HepG2 (cell line): ENCODE results near the gene CPVL. TPM values are rescaled to one million over a fixed set of nuclear protein-coding genes. Genes with fewer than 3 reads are reported as not detected.

ENCODE experiments used
- BCL6 ChIP-seq: IDR thresholded peaks from 2 replicates; pipeline ENCODE4 v1.6.1; 2016; ENCODE audit warnings: missing genetic modification reagents, missing compliant biosample characterization
- FOXK2 ChIP-seq: fragments of 450-650 bp; IDR thresholded peaks from 2 replicates; pipeline ENCODE4 v1.6.1; 2016
- GABPA ChIP-seq, 2 experiments: IDR thresholded peaks; 2 replicates each; pipeline ENCODE4 v1.6.1; 2011 to 2016; ENCODE audit warnings: low read depth in 2 of 2, low read length in 1 of 2, missing biosample characterization in 1 of 2, missing genetic modification characterization in 1 of 2
- HNRNPH1 ChIP-seq: fragments of 200-400 bp; formaldehyde crosslinking; optimal IDR thresholded peaks from 2 replicates; pipeline ENCODE3; 2017; ENCODE audit warnings: mild to moderate bottlenecking, low read depth, low read length
- KDM1A ChIP-seq: IDR thresholded peaks from 2 replicates; pipeline ENCODE4 v1.6.1; 2016; ENCODE audit warnings: missing compliant biosample characterization
- KDM5A ChIP-seq: fragments of 200-600 bp; sonication (generic); IDR thresholded peaks from 2 replicates; pipeline ENCODE4 v1.7.0; 2018; ENCODE audit warnings: antibody characterized with exemption, mild to moderate bottlenecking, low read length, borderline replicate concordance
- KLF12 ChIP-seq: sonication (generic); formaldehyde crosslinking; IDR thresholded peaks from 2 replicates; pipeline ENCODE4 v1.4.0; 2020; ENCODE audit warnings: missing genetic modification reagents, borderline replicate concordance
- KLF16 ChIP-seq, 2 experiments: sonication (generic) in 1 of 2; formaldehyde crosslinking in 1 of 2; IDR thresholded peaks; 2 replicates each; pipeline versions ENCODE4 v1.6.1 to v1.8.0; 2016 to 2023; ENCODE audit warnings: missing genetic modification reagents in 2 of 2, missing compliant biosample characterization in 1 of 2
- MYNN ChIP-seq: sonication (generic); formaldehyde crosslinking; IDR thresholded peaks from 2 replicates; pipeline ENCODE4 v1.4.0; 2020; ENCODE audit warnings: mild to moderate bottlenecking, low read depth, missing genetic modification reagents
- NBN ChIP-seq: fragments of 450-650 bp; conservative IDR thresholded peaks from 2 replicates; pipeline ENCODE4 v1.6.1; 2017
- NKX3-1 ChIP-seq: sonication (generic); formaldehyde crosslinking; IDR thresholded peaks from 2 replicates; pipeline ENCODE4 v1.5.0; 2020; ENCODE audit warnings: missing genetic modification reagents
- NRL ChIP-seq: sonication (generic); formaldehyde crosslinking; IDR thresholded peaks from 2 replicates; pipeline ENCODE4 v1.5.0; 2020; ENCODE audit warnings: missing genetic modification reagents, mild to moderate bottlenecking, moderate library complexity, borderline replicate concordance
- PHB2 ChIP-seq: fragments of 450-650 bp; IDR thresholded peaks from 2 replicates; pipeline ENCODE4 v1.6.1; 2018; ENCODE audit not compliant: partially characterized antibody
- RBAK ChIP-seq: sonication (generic); formaldehyde crosslinking; IDR thresholded peaks from 2 replicates; pipeline ENCODE4 v1.5.1; 2020; ENCODE audit warnings: mild to moderate bottlenecking, missing genetic modification reagents
- SKIL ChIP-seq: sonication (generic); formaldehyde crosslinking; IDR thresholded peaks from 2 replicates; pipeline ENCODE4 v1.8.0; 2022; ENCODE audit warnings: missing genetic modification reagents, mild to moderate bottlenecking, moderate library complexity, borderline replicate concordance
- TCF7L2 ChIP-seq: IDR thresholded peaks from 2 replicates; pipeline ENCODE4 v1.6.1; 2011; ENCODE audit warnings: mild to moderate bottlenecking, low read depth, low read length, moderate library complexity
- TEAD3 ChIP-seq: optimal IDR thresholded peaks from 2 replicates; pipeline ENCODE3; 2016; ENCODE audit warnings: borderline replicate concordance
- ZBTB21 ChIP-seq: sonication (generic); formaldehyde crosslinking; IDR thresholded peaks from 2 replicates; pipeline ENCODE4 v1.4.0; 2020; ENCODE audit warnings: missing genetic modification reagents
- ZNF337 ChIP-seq: sonication (generic); formaldehyde crosslinking; IDR thresholded peaks from 2 replicates; pipeline ENCODE4 v1.5.1; 2020; ENCODE audit warnings: missing genetic modification reagents, low read depth, mild to moderate bottlenecking, borderline replicate concordance
- ZNF598 ChIP-seq: sonication (generic); formaldehyde crosslinking; IDR thresholded peaks from 2 replicates; pipeline ENCODE4 v1.5.1; 2020; ENCODE audit warnings: mild to moderate bottlenecking, missing genetic modification reagents, borderline replicate concordance
- ZNF619 ChIP-seq: sonication (generic); formaldehyde crosslinking; IDR thresholded peaks from 2 replicates; pipeline ENCODE4 v1.4.0; 2020; ENCODE audit warnings: mild to moderate bottlenecking, missing genetic modification reagents
- ZNF674 ChIP-seq: sonication (generic); formaldehyde crosslinking; IDR thresholded peaks from 2 replicates; pipeline ENCODE4 v1.5.0; 2020; ENCODE audit warnings: low read depth, mild to moderate bottlenecking, missing genetic modification reagents
- ZNF775 ChIP-seq: sonication (generic); formaldehyde crosslinking; IDR thresholded peaks from 2 replicates; pipeline ENCODE4 v1.4.0; 2020; ENCODE audit warnings: missing genetic modification reagents, mild to moderate bottlenecking, moderate library complexity, borderline replicate concordance
- ZNF883 ChIP-seq: sonication (generic); formaldehyde crosslinking; IDR thresholded peaks from 2 replicates; pipeline ENCODE4 v1.5.1; 2020; ENCODE audit warnings: mild to moderate bottlenecking, missing genetic modification reagents; ENCODE audit errors: not compliant biosample characterization
- polyA plus RNA-seq, 8 experiments: library from polyadenylated mRNA; depleted of rRNA in 3 of 8; stranded (reverse) in 7 of 8; unstranded in 1 of 8; fragments of >200 nt; fragmentation: Illumina TruSeq in 4 of 8; extraction: Trizol in 4 of 8; gene quantifications; 2 replicates each; pipeline versions ENCODE4 v1.2.1 to v1.2.3, GENCODE V29; 2011 to 2016; ENCODE audit warnings: low read depth in 4 of 8, missing spikeins in 1 of 8, mixed read lengths in 1 of 8; ENCODE audit not compliant: insufficient read depth in 1 of 8
- total RNA-seq, 5 experiments: library from RNA; depleted of rRNA; stranded (reverse); fragments of >200 nt; fragmentation: Illumina TruSeq; extraction: Trizol; gene quantifications; 2 replicates each; pipeline ENCODE4 v1.2.3, GENCODE V29; 2016; ENCODE audit warnings: low read depth in 1 of 5
- TF ChIP-seq, protein P1 (sequence below): sonication (generic); formaldehyde crosslinking; IDR thresholded peaks from 2 replicates; pipeline ENCODE4 v1.4.0; 2020; ENCODE audit warnings: low read depth, mild to moderate bottlenecking, missing genetic modification reagents
- TF ChIP-seq, protein P2 (sequence below): sonication (generic); formaldehyde crosslinking; IDR thresholded peaks from 2 replicates; pipeline ENCODE4 v1.9.0; 2021; ENCODE audit warnings: missing genetic modification reagents, borderline replicate concordance

CPVL gene
- total and polyA plus RNA-seq, 2 of the 13 experiments (the other 11 are each of a cell fraction or from before 2014, with no cell fraction given): 59.2 to 294 TPM

GRCh38 chr7:29140873-29141468 lies 5.4 kb downstream of the CPVL start (continued):
- TF ChIP-seq PHB2: no peak
- TF ChIP-seq TCF7L2: no peak
- TF ChIP-seq GABPA (IDR thresholded peaks at IDR 0.05; ENCODE audit: low read depth, low read length): no peak
- peak; percentile 56 for TF ChIP-seq GABPA (CRISPR knock-in tag; IDR thresholded peaks at IDR 0.05; ENCODE audit: low read depth)
- TF ChIP-seq BCL6 (CRISPR knock-in tag): peak; percentile 88
- TF ChIP-seq FOXK2: no peak
- no peak for TF ChIP-seq MYNN (CRISPR knock-in tag)
- TF ChIP-seq KLF16 (CRISPR knock-in tag; IDR thresholded peaks at IDR 0.05): peak in 1 of 2 experiments; percentile 90; a peak in 1 of 4 replicates
- TF ChIP-seq NKX3-1: 0 out of 2 replicates have a peak, but pooled peaks have one; percentile 23
- no peak for TF ChIP-seq ZBTB21 (CRISPR knock-in tag)
- no peak for TF ChIP-seq ZNF775 (CRISPR knock-in tag)
- no peak for TF ChIP-seq ZNF674 (CRISPR knock-in tag)
- no peak for TF ChIP-seq KDM5A
- 0 out of 2 replicates have a peak, but pooled peaks have one; percentile 42 for TF ChIP-seq RBAK
- TF ChIP-seq ZNF619 (CRISPR knock-in tag): no peak
- TF ChIP-seq ZNF598: no peak
- no peak for TF ChIP-seq NRL (CRISPR knock-in tag)
- peak; percentile 89 for TF ChIP-seq KDM1A (CRISPR knock-in tag)
- TF ChIP-seq ZNF337 (CRISPR knock-in tag): no peak
- TF ChIP-seq KLF12: no peak
- TF ChIP-seq, protein P1, sequence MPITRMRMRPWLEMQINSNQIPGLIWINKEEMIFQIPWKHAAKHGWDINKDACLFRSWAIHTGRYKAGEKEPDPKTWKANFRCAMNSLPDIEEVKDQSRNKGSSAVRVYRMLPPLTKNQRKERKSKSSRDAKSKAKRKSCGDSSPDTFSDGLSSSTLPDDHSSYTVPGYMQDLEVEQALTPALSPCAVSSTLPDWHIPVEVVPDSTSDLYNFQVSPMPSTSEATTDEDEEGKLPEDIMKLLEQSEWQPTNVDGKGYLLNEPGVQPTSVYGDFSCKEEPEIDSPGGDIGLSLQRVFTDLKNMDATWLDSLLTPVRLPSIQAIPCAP (CRISPR knock-in tag): no peak
- no peak for TF ChIP-seq HNRNPH1
- TF ChIP-seq, protein P2, sequence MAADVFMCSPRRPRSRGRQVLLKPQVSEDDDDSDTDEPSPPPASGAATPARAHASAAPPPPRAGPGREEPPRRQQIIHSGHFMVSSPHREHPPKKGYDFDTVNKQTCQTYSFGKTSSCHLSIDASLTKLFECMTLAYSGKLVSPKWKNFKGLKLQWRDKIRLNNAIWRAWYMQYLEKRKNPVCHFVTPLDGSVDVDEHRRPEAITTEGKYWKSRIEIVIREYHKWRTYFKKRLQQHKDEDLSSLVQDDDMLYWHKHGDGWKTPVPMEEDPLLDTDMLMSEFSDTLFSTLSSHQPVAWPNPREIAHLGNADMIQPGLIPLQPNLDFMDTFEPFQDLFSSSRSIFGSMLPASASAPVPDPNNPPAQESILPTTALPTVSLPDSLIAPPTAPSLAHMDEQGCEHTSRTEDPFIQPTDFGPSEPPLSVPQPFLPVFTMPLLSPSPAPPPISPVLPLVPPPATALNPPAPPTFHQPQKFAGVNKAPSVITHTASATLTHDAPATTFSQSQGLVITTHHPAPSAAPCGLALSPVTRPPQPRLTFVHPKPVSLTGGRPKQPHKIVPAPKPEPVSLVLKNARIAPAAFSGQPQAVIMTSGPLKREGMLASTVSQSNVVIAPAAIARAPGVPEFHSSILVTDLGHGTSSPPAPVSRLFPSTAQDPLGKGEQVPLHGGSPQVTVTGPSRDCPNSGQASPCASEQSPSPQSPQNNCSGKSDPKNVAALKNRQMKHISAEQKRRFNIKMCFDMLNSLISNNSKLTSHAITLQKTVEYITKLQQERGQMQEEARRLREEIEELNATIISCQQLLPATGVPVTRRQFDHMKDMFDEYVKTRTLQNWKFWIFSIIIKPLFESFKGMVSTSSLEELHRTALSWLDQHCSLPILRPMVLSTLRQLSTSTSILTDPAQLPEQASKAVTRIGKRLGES (CRISPR knock-in tag): no peak
- no peak for TF ChIP-seq NBN
- peak; percentile 94 for TF ChIP-seq TEAD3
- no peak for TF ChIP-seq ZNF883
- peak; percentile 92 for TF ChIP-seq SKIL
